ELF-1 (cell line): ENCODE data around the gene MAMLD1.

Experiments
- DNase-seq: peaks from one replicate; pipeline ENCODE4 v3.0.0-alpha.2; 2016; ENCODE audit warnings: low read depth, low spot score

MAMLD1 gene

GRCh38 chrX:150460063-150460462 is 96.9 kb downstream of the MAMLD1 start:
- DNase-seq: no peak

- no peak for DNase-seq
Observed at GRCh38 chrX:150460781-150461180, 97.7 kb downstream of the MAMLD1 start.

- DNase-seq: no peak
Observed at GRCh38 chrX:150463566-150463965, 100.4 kb downstream of the MAMLD1 start.

GRCh38 chrX:150464001-150464400 is 100.9 kb downstream of the MAMLD1 start:
- no peak for DNase-seq

- no peak for DNase-seq
Observed at GRCh38 chrX:150465326-150465725, 102.2 kb downstream of the MAMLD1 start.

- DNase-seq: no peak
Observed at GRCh38 chrX:150465881-150466775, 103.0 kb downstream of the MAMLD1 start.

GRCh38 chrX:150472306-150472705 is 109.2 kb downstream of the MAMLD1 start:
- DNase-seq: no peak

GRCh38 chrX:150473371-150473770 is 110.3 kb downstream of the MAMLD1 start:
- DNase-seq: no peak

- no peak for DNase-seq
Observed at GRCh38 chrX:150475461-150475860, 112.3 kb downstream of the MAMLD1 start.

GRCh38 chrX:150476164-150476699 is 113.1 kb downstream of the MAMLD1 start:
- DNase-seq: no peak

GRCh38 chrX:150477371-150477770 is 114.3 kb downstream of the MAMLD1 start:
- no peak for DNase-seq

GRCh38 chrX:150478496-150479492 is 115.7 kb downstream of the MAMLD1 start:
- no peak for DNase-seq

GRCh38 chrX:150482537-150483206 is 119.6 kb downstream of the MAMLD1 start:
- peak; percentile 23 for DNase-seq

GRCh38 chrX:150483356-150483985 is 120.4 kb downstream of the MAMLD1 start:
- DNase-seq: no peak

GRCh38 chrX:150486011-150486410 is 122.9 kb downstream of the MAMLD1 start:
- peak; percentile 79 for DNase-seq

- no peak for DNase-seq
Observed at GRCh38 chrX:150487369-150488094, 124.4 kb downstream of the MAMLD1 start.

GRCh38 chrX:150489359-150490015 is 126.4 kb downstream of the MAMLD1 start:
- DNase-seq: no peak

GRCh38 chrX:150495496-150495895 is 132.4 kb downstream of the MAMLD1 start:
- no peak for DNase-seq

- DNase-seq: no peak
Observed at GRCh38 chrX:150499240-150499639, 136.1 kb downstream of the MAMLD1 start.

- no peak for DNase-seq
Observed at GRCh38 chrX:150502091-150502490, 139.0 kb downstream of the MAMLD1 start.
